ENCODE results near the gene RNF207.

RNF207 gene

GRCh38 chr1:6265151-6265550 is 59.2 kb downstream of the RNF207 start:
- DNase-seq (ENCODE audit: insufficient read length, low spot score) (no peak), FAIRE-seq (no peak)

- DNase-seq (ENCODE audit: insufficient read length, low spot score) (no peak), FAIRE-seq (no peak)
These were observed 60.7 kb downstream of the RNF207 start for GRCh38 chr1:6266641-6267040.

DNA sequence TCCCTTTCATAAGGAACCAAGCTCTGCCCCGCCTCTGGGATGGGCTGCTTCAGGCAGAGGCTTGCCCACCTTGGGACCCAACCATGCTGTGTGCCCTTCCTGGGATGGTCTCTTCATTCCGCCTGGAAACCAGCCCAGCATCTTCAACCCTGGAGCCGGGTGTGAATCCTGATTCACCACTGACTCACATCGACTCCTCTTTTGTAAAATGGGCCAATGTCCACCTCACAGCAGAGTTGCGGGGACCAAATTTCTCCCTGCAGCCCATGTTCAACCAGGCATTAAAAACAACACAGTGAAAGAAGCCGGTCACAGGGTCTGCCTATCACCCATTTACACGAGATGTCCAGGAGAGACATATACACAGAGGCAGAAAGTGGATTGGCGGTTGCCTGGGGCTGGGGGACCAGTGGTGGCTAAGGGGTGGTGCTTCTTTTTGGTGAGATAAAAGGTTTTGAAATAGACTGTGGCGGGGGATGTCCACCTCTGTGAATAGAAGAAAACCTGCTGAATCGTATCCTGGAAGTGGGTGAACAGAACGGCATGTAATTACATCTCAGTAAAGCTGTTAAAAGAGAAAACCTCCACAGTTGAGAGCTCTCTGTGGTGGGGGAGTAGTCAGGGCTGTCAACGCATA is 61.9 kb downstream of the RNF207 start:
- FAIRE-seq, result no peak

DNA sequence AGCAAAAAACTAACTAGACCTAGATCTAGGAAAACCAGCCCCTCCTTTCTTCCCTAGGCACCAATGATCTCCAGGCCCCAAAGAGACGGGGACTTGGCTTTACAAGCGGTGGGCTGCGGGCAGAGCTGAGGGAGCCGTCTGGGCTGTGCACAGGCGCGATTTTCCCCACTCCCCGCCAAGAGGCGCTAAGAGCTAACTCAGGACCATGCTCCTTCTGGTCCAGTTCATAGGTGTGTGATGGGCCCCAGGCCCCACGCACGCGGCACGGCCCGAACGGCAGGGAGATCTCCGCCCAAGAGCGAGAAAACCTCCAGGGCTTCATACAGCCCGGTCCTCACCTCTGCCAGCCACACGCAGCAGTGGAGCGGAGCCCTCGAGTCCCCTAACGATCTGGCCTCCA is 62.5 kb downstream of the RNF207 start:
- FAIRE-seq (no peak), DNase-seq (ENCODE audit: insufficient read length, low spot score) (no peak)

More for the DNA sequence above, 61.9 kb downstream of the RNF207 start:
- DNase-seq (ENCODE audit: insufficient read length, low spot score), result no peak

- no peak for FAIRE-seq
- DNase-seq (ENCODE audit: insufficient read length, low spot score), result no peak
These were observed 63.4 kb downstream of the RNF207 start for GRCh38 chr1:6269296-6269695.

DNA sequence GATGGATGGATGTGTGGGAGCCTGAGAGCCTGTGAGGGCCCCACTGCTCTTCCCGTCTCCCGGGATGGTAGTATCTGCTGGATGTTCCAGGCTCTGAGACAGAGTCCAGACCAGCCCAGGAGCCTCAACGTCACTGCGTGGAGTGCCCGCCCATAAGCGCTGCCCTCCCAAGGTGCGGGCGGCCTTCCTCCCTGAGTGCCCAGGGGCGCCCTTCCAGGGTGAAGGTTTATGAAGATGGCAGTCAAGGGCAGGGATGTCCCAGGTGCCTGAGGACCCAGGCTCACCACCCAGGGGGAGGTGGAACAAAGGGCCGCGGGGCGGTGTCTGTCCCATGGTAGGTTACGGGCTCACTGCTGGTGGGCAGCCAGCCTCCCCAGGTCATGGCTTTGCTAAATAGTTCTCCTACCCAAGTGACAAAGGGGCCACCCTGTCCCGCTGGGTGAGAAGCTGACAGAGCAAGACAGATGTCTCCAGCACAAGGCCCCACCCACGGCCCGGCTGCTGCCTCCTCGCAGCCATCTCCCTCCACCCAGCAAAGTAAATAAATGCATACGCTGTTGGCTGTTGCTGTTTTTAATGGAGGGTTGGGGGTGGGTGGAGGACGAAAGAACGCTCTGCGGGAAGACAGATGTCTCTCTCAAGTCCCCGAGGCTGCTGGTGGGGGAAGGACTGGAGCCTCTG is 63.9 kb downstream of the RNF207 start:
- DNase-seq (ENCODE audit: insufficient read length, low spot score) (no peak), FAIRE-seq (no peak)

DNA sequence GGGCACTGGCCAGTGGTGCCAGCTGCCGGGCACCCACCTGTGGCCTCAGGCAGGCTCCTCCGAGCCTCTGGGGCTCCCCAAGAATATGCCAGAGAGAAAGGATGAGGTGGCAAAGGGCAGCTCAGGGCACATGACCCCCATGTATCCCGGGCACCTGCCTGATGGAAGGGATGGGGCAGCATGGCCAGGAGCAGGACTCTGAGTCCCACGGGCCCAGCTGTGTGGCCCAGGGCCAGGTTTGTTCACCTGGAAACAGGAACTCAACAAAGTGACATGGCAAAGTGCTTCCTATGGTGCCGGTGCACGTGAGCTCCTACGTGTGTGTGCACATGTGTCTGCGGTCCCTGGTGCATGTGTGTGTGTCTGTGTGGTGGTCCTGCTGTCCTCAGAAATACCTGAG is 64.5 kb downstream of the RNF207 start:
- no peak for DNase-seq (ENCODE audit: insufficient read length, low spot score)
- no peak for FAIRE-seq

All from HTR-8/SVneo (cell line).